CD4-positive, CD25-positive, alpha-beta regulatory T cell (primary cell): ENCODE measurements around the gene SUV39H1. TPM values are rescaled to one million over a fixed set of nuclear protein-coding genes. Genes with fewer than 3 reads are reported as not detected.
"Not testable (repeated sequence)": the region's sequence is repeated elsewhere in the genome, so short reads cannot be mapped to it uniquely, and the experiment has no call there.

Experiments used
- ATAC-seq, 2 donors: fragments of 150-1000 bp; cut with Tn5 transposase; one replicate each; pipeline ENCODE4 v1.10.0; 2021; ENCODE audit warnings: low read depth in 2 of 2, moderate number of reproducible peaks in 2 of 2, moderate library complexity in 1 of 2
- DNase-seq, 3 donors: peaks; one replicate each; pipeline versions ENCODE4 v3.0.0 to v3.0.0-alpha.2; 2012 to 2022; ENCODE audit warnings: mixed read lengths in 1 of 3
- H3K27ac ChIP-seq: one replicate; pipeline ENCODE4 v1.7.0; 2013; ENCODE audit warnings: mild to moderate bottlenecking, low read length; ENCODE audit not compliant: insufficient read depth, poor library complexity, severe bottlenecking
- H3K27me3 ChIP-seq: one replicate; pipeline ENCODE4 v1.7.0; 2013; ENCODE audit warnings: low read length; ENCODE audit not compliant: control insufficient read depth, insufficient read depth
- H3K36me3 ChIP-seq: one replicate; pipeline ENCODE4 v1.7.0; 2013; ENCODE audit warnings: mild to moderate bottlenecking, low read length, moderate library complexity; ENCODE audit not compliant: control insufficient read depth, insufficient read depth
- H3K4me1 ChIP-seq: 2 replicates; pipeline ENCODE4 v1.7.0; 2013; ENCODE audit warnings: mild to moderate bottlenecking, low read length; ENCODE audit not compliant: insufficient read depth, control insufficient read depth, poor library complexity, severe bottlenecking
- H3K4me3 ChIP-seq: one replicate; pipeline ENCODE4 v1.7.0; 2013; ENCODE audit warnings: low read depth, mild to moderate bottlenecking, low read length, moderate library complexity
- H3K9me3 ChIP-seq, 2 experiments: 1 replicate in 1 of 2; 2 replicates in 1 of 2; pipeline ENCODE4 v1.7.0; 2013; ENCODE audit warnings: low read length in 2 of 2, mild to moderate bottlenecking in 1 of 2, moderate library complexity in 1 of 2; ENCODE audit not compliant: control insufficient read depth in 2 of 2
- H3K27ac Mint-ChIP-seq, 3 donors: one replicate each; pipeline ENCODE4 v1.8.0; 2020 to 2022; ENCODE audit warnings: mild to moderate bottlenecking in 3 of 3, mixed read lengths in 3 of 3, moderate library complexity in 2 of 3
- H3K27me3 Mint-ChIP-seq: one replicate; pipeline ENCODE4 v1.8.0; 2022; ENCODE audit warnings: mild to moderate bottlenecking, mixed read lengths
- H3K36me3 Mint-ChIP-seq: one replicate; pipeline ENCODE4 v1.8.0; 2020; ENCODE audit warnings: mixed read lengths
- H3K4me1 Mint-ChIP-seq, 4 donors: one replicate each; pipeline ENCODE4 v1.8.0; 2020 to 2022; ENCODE audit warnings: mixed read lengths in 4 of 4, mild to moderate bottlenecking in 1 of 4
- H3K4me3 Mint-ChIP-seq, 4 donors: one replicate each; pipeline ENCODE4 v1.8.0; 2020 to 2022; ENCODE audit warnings: mild to moderate bottlenecking in 4 of 4, mixed read lengths in 4 of 4, moderate library complexity in 3 of 4
- H3K9me3 Mint-ChIP-seq, 7 donors: one replicate each; pipeline ENCODE4 v1.8.0; 2020 to 2022; ENCODE audit warnings: mixed read lengths in 7 of 7, mild to moderate bottlenecking in 3 of 7, moderate library complexity in 2 of 7
- polyA plus RNA-seq, 4 donors: library from polyadenylated mRNA; unstranded; fragments of 300-500 nt; fragmentation: Illumina TruSeq; gene quantifications; one replicate each; pipeline ENCODE4 v1.2.3, GENCODE V29; 2021
- total RNA-seq: library from RNA; stranded (reverse); gene quantifications from one replicate; pipeline ENCODE4 v1.2.3, GENCODE V29; 2022

The SUV39H1 gene
- total and polyA plus RNA-seq, 5 donors from 2014 or later: 8.0 to 15.7 (median 12.1) TPM

- no peaks in the 10 kb centered on the region for H3K27me3 ChIP-seq
- no peak for ATAC-seq
Measured at GRCh38 chrX:48664156-48664555, 32.4 kb upstream of the SUV39H1 start.

GRCh38 chrX:48665991-48666390 is 30.5 kb upstream of the SUV39H1 start:
- no peak for ATAC-seq
- H3K27me3 ChIP-seq: no peaks in the 10 kb centered on the region
- no peaks in the 10 kb centered on the region for H3K9me3 Mint-ChIP-seq
- no peaks in the 10 kb centered on the region for H3K9me3 ChIP-seq
- H3K36me3 ChIP-seq: no peaks in the 10 kb centered on the region
- H3K27ac Mint-ChIP-seq: no peak overlapping the region
- no peak overlapping the region for H3K27ac ChIP-seq
- no peak for DNase-seq
- no peak overlapping the region for H3K4me3 ChIP-seq
- peaks cover 4 to 7% (median 5%) of the 10 kb centered on the region in 4 donors for H3K4me1 Mint-ChIP-seq
- no peaks in the 10 kb centered on the region for H3K36me3 Mint-ChIP-seq
- no peak overlapping the region for H3K4me3 Mint-ChIP-seq
- no peaks in the 10 kb centered on the region for H3K27me3 Mint-ChIP-seq
- H3K4me1 ChIP-seq: no peaks in the 10 kb centered on the region

More at GRCh38 chrX:48664156-48664555, 32.4 kb upstream of the SUV39H1 start:
- no peaks in the 10 kb centered on the region for H3K27me3 Mint-ChIP-seq
- H3K9me3 Mint-ChIP-seq: no peaks in the 10 kb centered on the region
- H3K9me3 ChIP-seq: no peaks in the 10 kb centered on the region
- H3K4me3 Mint-ChIP-seq: no peak overlapping the region
- no peaks in the 10 kb centered on the region for H3K4me1 ChIP-seq
- H3K36me3 Mint-ChIP-seq: no peaks in the 10 kb centered on the region
- H3K36me3 ChIP-seq: no peaks in the 10 kb centered on the region
- peak overlapping the region in 1 of 3 donors; percentile 48 for H3K27ac Mint-ChIP-seq
- no peak overlapping the region for H3K27ac ChIP-seq
- no peak overlapping the region for H3K4me3 ChIP-seq
- no peak for DNase-seq
- H3K4me1 Mint-ChIP-seq: peaks cover 5 to 11% (median 7%) of the 10 kb centered on the region in 4 donors

GRCh38 chrX:48666649-48667048 is 29.9 kb upstream of the SUV39H1 start:
- DNase-seq (no peak), ATAC-seq (no peak)
- Histone ChIP-seq H3K27me3 (no peaks in the 10 kb centered on the region), H3K9me3 (no peaks in the 10 kb centered on the region), H3K4me3 (no peak overlapping the region), H3K4me1 (no peaks in the 10 kb centered on the region), H3K36me3 (no peaks in the 10 kb centered on the region), H3K27ac (no peak overlapping the region)
- H3K9me3 Mint-ChIP-seq: no peaks in the 10 kb centered on the region
- peaks cover 0 to 1% (median under 1%) of the 10 kb centered on the region in 4 donors for H3K4me1 Mint-ChIP-seq
- no peaks in the 10 kb centered on the region for H3K36me3 Mint-ChIP-seq
- no peaks in the 10 kb centered on the region for H3K27me3 Mint-ChIP-seq
- no peak overlapping the region for H3K4me3 Mint-ChIP-seq
- H3K27ac Mint-ChIP-seq: no peak overlapping the region

- Histone ChIP-seq H3K9me3 (no peaks in the 10 kb centered on the region), H3K4me3 (no peak overlapping the region), H3K4me1 (no peaks in the 10 kb centered on the region), H3K36me3 (no peaks in the 10 kb centered on the region), H3K27ac (no peak overlapping the region), H3K27me3 (no peaks in the 10 kb centered on the region)
- no peaks in the 10 kb centered on the region for H3K9me3 Mint-ChIP-seq
- H3K4me1 Mint-ChIP-seq: peaks cover 0 to 1% (median 0%) of the 10 kb centered on the region in 4 donors
- ATAC-seq (no peak), DNase-seq (no peak)
- no peak overlapping the region for H3K4me3 Mint-ChIP-seq
- H3K27me3 Mint-ChIP-seq: no peaks in the 10 kb centered on the region
- no peaks in the 10 kb centered on the region for H3K36me3 Mint-ChIP-seq
- no peak overlapping the region for H3K27ac Mint-ChIP-seq
Measured at GRCh38 chrX:48667509-48667908, 29.0 kb upstream of the SUV39H1 start.

GRCh38 chrX:48668187-48668586 is 28.3 kb upstream of the SUV39H1 start:
- H3K4me1 ChIP-seq, DNase-seq, ATAC-seq, H3K4me3 ChIP-seq, H3K9me3 ChIP-seq, H3K36me3 ChIP-seq, H3K27ac Mint-ChIP-seq, H3K27ac ChIP-seq, H3K27me3 ChIP-seq, H3K27me3 Mint-ChIP-seq, H3K36me3 Mint-ChIP-seq, H3K4me3 Mint-ChIP-seq, H3K9me3 Mint-ChIP-seq, H3K4me1 Mint-ChIP-seq: not testable (repeated sequence)

GRCh38 chrX:48676106-48676892 is 20.2 kb upstream of the SUV39H1 start:
- H3K27me3 ChIP-seq: no peaks in the 10 kb centered on the region
- H3K27me3 Mint-ChIP-seq: no peaks in the 10 kb centered on the region
- peak; percentile 84 to 93 (median 88) for DNase-seq
- peak overlapping the region; percentile 89 to 98 (median 95) for H3K27ac Mint-ChIP-seq
- ATAC-seq: peak; percentile 95 to 96
- no peaks in the 10 kb centered on the region for H3K9me3 ChIP-seq
- H3K9me3 Mint-ChIP-seq: peaks cover 0 to 1% (median 0%) of the 10 kb centered on the region in 7 donors
- peaks cover 11% of the 10 kb centered on the region for H3K4me1 ChIP-seq
- peak overlapping the region; percentile 90 to 97 (median 94) for H3K4me3 Mint-ChIP-seq
- H3K4me1 Mint-ChIP-seq: peaks cover 9 to 22% (median 10%) of the 10 kb centered on the region in 4 donors
- peak overlapping the region; percentile 72 for H3K4me3 ChIP-seq
- peak overlapping the region; percentile 72 for H3K27ac ChIP-seq
- H3K36me3 Mint-ChIP-seq: no peaks in the 10 kb centered on the region
- no peaks in the 10 kb centered on the region for H3K36me3 ChIP-seq

- H3K27me3 ChIP-seq: no peaks in the 10 kb centered on the region
- H3K36me3 Mint-ChIP-seq: no peaks in the 10 kb centered on the region
- peaks cover 0 to 1% (median 0%) of the 10 kb centered on the region in 7 donors for H3K9me3 Mint-ChIP-seq
- peak in 1 of 3 donors; percentile 2 for DNase-seq
- H3K9me3 ChIP-seq: no peaks in the 10 kb centered on the region
- H3K4me3 ChIP-seq: peak overlapping the region; percentile 47
- H3K36me3 ChIP-seq: no peaks in the 10 kb centered on the region
- peak overlapping the region; percentile 92 to 97 (median 94) for H3K4me3 Mint-ChIP-seq
- H3K27me3 Mint-ChIP-seq: no peaks in the 10 kb centered on the region
- H3K4me1 ChIP-seq: peaks cover 11% of the 10 kb centered on the region
- H3K4me1 Mint-ChIP-seq: peaks cover 9 to 23% (median 10%) of the 10 kb centered on the region in 4 donors
- peak in 1 of 2 donors; percentile 4 for ATAC-seq
- H3K27ac Mint-ChIP-seq: peak overlapping the region in 2 of 3 donors; percentile 83 to 89
- peak overlapping the region; percentile 72 for H3K27ac ChIP-seq
Measured at GRCh38 chrX:48676893-48677270, 19.7 kb upstream of the SUV39H1 start.

GRCh38 chrX:48677516-48677915 is 19.0 kb upstream of the SUV39H1 start:
- ATAC-seq (no peak), DNase-seq (no peak)
- Histone ChIP-seq H3K9me3 (no peaks in the 10 kb centered on the region), H3K36me3 (no peaks in the 10 kb centered on the region), H3K27ac (peak overlapping the region; percentile 72), H3K27me3 (no peaks in the 10 kb centered on the region), H3K4me1 (peaks cover 11% of the 10 kb centered on the region), H3K4me3 (peak overlapping the region; percentile 47)
- Mint-ChIP-seq H3K27me3 (no peaks in the 10 kb centered on the region), H3K9me3 (peaks cover 0 to 1% (median 0%) of the 10 kb centered on the region in 7 donors), H3K4me3 (peak overlapping the region; percentile 92 to 97 (median 94)), H3K36me3 (no peaks in the 10 kb centered on the region), H3K27ac (peak overlapping the region; percentile 83 to 89 (median 86)), H3K4me1 (peaks cover 9 to 29% (median 11%) of the 10 kb centered on the region in 4 donors)
